Transverse colon (tissue), 4 donors: ENCODE measurements around the gene PKP3.

ENCODE experiments used
- EP300 ChIP-seq: sonication (generic); formaldehyde crosslinking; IDR thresholded peaks from one replicate; pipeline ENCODE4 v1.6.1; 2017; ENCODE audit warnings: antibody characterized with exemption, low read depth
- POLR2A ChIP-seq: fragments of 450-650 bp; IDR thresholded peaks from one replicate; pipeline ENCODE4 v1.6.1; 2016; ENCODE audit warnings: antibody characterized with exemption, mild to moderate bottlenecking, moderate library complexity
- POLR2AphosphoS5 ChIP-seq, 3 donors: sonication (generic); formaldehyde crosslinking; IDR thresholded peaks; one replicate each; pipeline ENCODE4 v1.6.1; 2016; ENCODE audit warnings: antibody characterized with exemption in 3 of 3
- TF ChIP-seq, protein P1 (sequence below), 5 experiments: fragments of 200-600 bp in 3 of 5; fragments of 450-650 bp in 2 of 5; sonication (generic) in 3 of 5; IDR thresholded peaks; 1 replicate in 2 of 5; 2 replicates in 3 of 5; pipeline ENCODE4 v1.5.1; 2016 to 2017; ENCODE audit warnings: antibody characterized with exemption in 5 of 5, inconsistent platforms in 3 of 5, mild to moderate bottlenecking in 2 of 5, moderate library complexity in 1 of 5

GRCh38 chr11:344836-345578 is 49.0 kb upstream of the PKP3 start:
- TF ChIP-seq, protein P1, sequence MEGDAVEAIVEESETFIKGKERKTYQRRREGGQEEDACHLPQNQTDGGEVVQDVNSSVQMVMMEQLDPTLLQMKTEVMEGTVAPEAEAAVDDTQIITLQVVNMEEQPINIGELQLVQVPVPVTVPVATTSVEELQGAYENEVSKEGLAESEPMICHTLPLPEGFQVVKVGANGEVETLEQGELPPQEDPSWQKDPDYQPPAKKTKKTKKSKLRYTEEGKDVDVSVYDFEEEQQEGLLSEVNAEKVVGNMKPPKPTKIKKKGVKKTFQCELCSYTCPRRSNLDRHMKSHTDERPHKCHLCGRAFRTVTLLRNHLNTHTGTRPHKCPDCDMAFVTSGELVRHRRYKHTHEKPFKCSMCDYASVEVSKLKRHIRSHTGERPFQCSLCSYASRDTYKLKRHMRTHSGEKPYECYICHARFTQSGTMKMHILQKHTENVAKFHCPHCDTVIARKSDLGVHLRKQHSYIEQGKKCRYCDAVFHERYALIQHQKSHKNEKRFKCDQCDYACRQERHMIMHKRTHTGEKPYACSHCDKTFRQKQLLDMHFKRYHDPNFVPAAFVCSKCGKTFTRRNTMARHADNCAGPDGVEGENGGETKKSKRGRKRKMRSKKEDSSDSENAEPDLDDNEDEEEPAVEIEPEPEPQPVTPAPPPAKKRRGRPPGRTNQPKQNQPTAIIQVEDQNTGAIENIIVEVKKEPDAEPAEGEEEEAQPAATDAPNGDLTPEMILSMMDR (IDR thresholded peaks at IDR 0.05) = no peak
- TF ChIP-seq POLR2A = no peak
- TF ChIP-seq POLR2AphosphoS5 (IDR thresholded peaks at IDR 0.05) = no peak
- TF ChIP-seq EP300 = no peak
